ENCODE data around the gene FLACC1.

FLACC1 gene

GRCh38 chr2:201275990-201276389, 81.2 kb downstream of the FLACC1 start:
- no peak for DNase-seq (ENCODE audit: low spot score)

GRCh38 chr2:201275069-201275468, 82.1 kb downstream of the FLACC1 start:
- no peak for DNase-seq (ENCODE audit: low spot score)

- no peak for DNase-seq (ENCODE audit: low spot score)
These were observed 83.7 kb downstream of the FLACC1 start for GRCh38 chr2:201273330-201273983.

GRCh38 chr2:201271917-201272316, 85.2 kb downstream of the FLACC1 start:
- DNase-seq (ENCODE audit: low spot score), result no peak

- DNase-seq (ENCODE audit: low spot score), result no peak
These were observed 86.7 kb downstream of the FLACC1 start for GRCh38 chr2:201270293-201271001.

GRCh38 chr2:201269764-201270163, 87.4 kb downstream of the FLACC1 start:
- no peak for DNase-seq (ENCODE audit: low spot score)

- no peak for DNase-seq (ENCODE audit: low spot score)
These were observed 89.7 kb downstream of the FLACC1 start for GRCh38 chr2:201267278-201268030.

- DNase-seq (ENCODE audit: low spot score), result no peak
These were observed 90.5 kb downstream of the FLACC1 start for GRCh38 chr2:201266629-201267028.

- DNase-seq (ENCODE audit: low spot score), result no peak
These were observed 92.5 kb downstream of the FLACC1 start for GRCh38 chr2:201264472-201265173.

- DNase-seq (ENCODE audit: low spot score), result no peak
These were observed 93.4 kb downstream of the FLACC1 start for GRCh38 chr2:201263779-201264178.

- no peak for DNase-seq (ENCODE audit: low spot score)
These were observed 94.4 kb downstream of the FLACC1 start for GRCh38 chr2:201262718-201263117.

- no peak for DNase-seq (ENCODE audit: low spot score)
These were observed 95.2 kb downstream of the FLACC1 start for GRCh38 chr2:201261906-201262305.

GRCh38 chr2:201261471-201261870, 95.7 kb downstream of the FLACC1 start:
- DNase-seq (ENCODE audit: low spot score), result no peak

- DNase-seq (ENCODE audit: low spot score), result no peak
These were observed 96.8 kb downstream of the FLACC1 start, which contains the start of gene CASP8 for GRCh38 chr2:201260302-201260800. TSS of gene CASP8 (plus strand) at chr2:201260536. CDS start at chr2:201266487, 5,951 bp downstream.

GRCh38 chr2:201258666-201259615, 98.2 kb downstream of the FLACC1 start:
- no peak for DNase-seq (ENCODE audit: low spot score)

GRCh38 chr2:201257956-201258665, 99.0 kb downstream of the FLACC1 start:
- DNase-seq (ENCODE audit: low spot score), result no peak

GRCh38 chr2:201257381-201257955, 99.7 kb downstream of the FLACC1 start:
- no peak for DNase-seq (ENCODE audit: low spot score)

GRCh38 chr2:201256082-201256481, 101.1 kb downstream of the FLACC1 start:
- no peak for DNase-seq (ENCODE audit: low spot score)

- no peak for DNase-seq (ENCODE audit: low spot score)
These were observed 101.6 kb downstream of the FLACC1 start for GRCh38 chr2:201255408-201256033.
